OCI-LY3 (cell line): ENCODE results near the gene BBS12.

Experiments
- EZH2phosphoT487 ChIP-seq: fragments of 200-600 bp; shearing (Covaris generic); IDR thresholded peaks from 2 replicates; pipeline ENCODE4 v1.6.1; 2018; ENCODE audit warnings: antibody characterized with exemption, mixed run types, low read depth
- TF ChIP-seq, protein P1 (sequence below): fragments of 200-600, 300-600 bp; sonication (generic); IDR thresholded peaks from 2 replicates; pipeline ENCODE4 v1.5.1; 2014; ENCODE audit warnings: antibody characterized with exemption, low read length, low read depth

DNA sequence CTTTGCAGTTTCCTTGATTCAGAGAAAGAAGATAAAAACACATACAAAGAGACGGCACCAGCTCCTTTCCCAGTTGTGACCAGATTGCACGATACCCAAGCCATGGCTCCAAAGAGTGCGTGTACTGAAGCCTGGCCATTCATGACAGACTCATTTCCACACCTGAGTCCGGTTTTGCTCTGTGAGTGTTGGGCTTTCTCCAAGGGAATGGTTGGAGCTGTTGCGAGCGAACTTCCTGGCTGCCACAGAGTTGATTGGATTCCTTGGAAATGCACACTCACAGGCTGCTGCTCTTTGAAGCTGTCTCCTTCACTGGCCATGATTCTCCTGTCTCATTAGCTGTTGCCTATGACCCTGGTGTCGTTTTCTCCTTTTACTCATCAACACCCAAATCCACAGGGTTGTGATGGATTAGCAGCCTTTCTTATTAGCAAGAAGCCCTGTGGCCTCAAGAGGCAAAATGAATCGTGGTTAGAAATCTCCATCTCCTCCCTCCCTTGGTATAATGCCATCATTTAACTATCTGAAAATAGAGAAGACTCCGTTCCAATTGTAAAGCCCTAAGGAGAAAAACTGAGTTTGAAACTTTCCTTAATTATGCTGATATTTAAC, 43.9 kb upstream of the BBS12 start:
- TF ChIP-seq, protein P1, sequence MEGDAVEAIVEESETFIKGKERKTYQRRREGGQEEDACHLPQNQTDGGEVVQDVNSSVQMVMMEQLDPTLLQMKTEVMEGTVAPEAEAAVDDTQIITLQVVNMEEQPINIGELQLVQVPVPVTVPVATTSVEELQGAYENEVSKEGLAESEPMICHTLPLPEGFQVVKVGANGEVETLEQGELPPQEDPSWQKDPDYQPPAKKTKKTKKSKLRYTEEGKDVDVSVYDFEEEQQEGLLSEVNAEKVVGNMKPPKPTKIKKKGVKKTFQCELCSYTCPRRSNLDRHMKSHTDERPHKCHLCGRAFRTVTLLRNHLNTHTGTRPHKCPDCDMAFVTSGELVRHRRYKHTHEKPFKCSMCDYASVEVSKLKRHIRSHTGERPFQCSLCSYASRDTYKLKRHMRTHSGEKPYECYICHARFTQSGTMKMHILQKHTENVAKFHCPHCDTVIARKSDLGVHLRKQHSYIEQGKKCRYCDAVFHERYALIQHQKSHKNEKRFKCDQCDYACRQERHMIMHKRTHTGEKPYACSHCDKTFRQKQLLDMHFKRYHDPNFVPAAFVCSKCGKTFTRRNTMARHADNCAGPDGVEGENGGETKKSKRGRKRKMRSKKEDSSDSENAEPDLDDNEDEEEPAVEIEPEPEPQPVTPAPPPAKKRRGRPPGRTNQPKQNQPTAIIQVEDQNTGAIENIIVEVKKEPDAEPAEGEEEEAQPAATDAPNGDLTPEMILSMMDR = no peak
- no peak for TF ChIP-seq EZH2phosphoT487
